ENCODE results near the gene IL24.
A peak's percentile ranks its signal among the peaks of the same experiment; 100 is the strongest.

IL24 gene

DNA sequence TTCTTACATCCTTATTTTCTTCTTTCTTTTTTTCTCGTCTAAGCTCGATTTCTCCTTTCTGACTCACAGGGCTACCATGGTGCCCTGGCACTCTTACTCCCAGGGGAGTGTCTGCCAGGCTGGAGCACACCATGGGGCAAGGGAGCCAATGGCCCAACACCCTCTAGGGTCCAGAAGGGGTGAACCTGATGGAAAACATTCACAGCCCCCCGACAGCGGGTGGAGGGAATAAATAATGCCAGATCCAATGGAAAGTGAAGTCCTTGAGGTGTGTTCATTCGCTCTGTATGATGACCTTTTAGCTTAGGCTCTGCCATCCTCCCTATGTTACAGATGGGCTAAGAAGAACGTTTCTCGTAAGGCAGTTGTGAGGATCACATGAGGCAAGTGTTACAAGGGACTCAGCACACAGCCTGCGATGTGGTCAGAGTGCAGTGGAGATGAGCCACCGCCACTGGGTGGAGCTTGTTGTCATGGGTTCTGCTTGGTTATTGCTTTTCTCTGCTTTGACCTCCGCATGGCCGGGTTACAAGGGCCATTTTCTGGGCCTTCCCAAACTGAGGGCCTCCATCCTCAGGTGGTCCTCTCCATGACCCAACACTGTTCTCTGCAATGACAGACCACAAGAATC is 28.0 kb downstream of the IL24 start:
- DNase-seq (ENCODE audit: low spot score): peak; percentile 46

DNA sequence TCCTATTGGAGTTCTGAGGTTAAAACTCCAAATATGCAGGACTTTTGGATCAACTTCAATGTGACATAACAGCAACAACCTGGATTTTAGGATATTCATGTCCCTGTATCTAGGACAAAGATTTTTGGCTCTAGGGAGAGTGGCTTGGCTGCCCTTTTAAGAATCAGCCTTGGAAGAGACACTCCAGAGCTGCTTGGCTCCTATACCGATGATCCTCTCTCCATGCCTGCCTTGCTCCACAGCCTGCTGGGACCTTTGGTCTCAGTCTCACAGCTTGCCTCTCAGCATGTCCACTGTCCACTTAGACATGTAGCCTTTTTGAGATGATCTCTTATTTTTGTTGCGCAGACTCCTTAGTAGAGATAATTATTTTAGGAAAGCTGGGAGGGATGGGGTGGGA is 29.0 kb downstream of the IL24 start:
- no peak for DNase-seq (ENCODE audit: low spot score)

DNA sequence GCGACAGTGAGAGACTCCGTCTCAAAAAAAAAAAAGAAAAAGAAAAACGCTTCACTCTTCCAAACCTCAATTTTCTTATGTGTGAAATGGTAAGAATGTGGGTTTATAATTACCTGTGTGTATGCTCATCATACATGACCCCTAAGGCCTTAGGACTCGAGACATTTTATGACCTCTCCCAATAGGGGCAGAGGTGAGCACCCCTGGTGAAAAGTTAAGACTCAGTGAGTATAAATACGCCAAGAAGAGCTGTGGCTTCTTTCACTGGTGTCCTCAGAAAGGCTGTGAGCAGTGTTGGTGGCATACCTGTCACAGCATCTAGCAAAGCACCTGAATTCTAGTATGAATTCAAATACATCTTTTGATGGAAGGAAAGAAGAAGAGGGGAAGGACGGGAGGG is 32.3 kb downstream of the IL24 start:
- no peak for DNase-seq (ENCODE audit: low spot score)

DNA sequence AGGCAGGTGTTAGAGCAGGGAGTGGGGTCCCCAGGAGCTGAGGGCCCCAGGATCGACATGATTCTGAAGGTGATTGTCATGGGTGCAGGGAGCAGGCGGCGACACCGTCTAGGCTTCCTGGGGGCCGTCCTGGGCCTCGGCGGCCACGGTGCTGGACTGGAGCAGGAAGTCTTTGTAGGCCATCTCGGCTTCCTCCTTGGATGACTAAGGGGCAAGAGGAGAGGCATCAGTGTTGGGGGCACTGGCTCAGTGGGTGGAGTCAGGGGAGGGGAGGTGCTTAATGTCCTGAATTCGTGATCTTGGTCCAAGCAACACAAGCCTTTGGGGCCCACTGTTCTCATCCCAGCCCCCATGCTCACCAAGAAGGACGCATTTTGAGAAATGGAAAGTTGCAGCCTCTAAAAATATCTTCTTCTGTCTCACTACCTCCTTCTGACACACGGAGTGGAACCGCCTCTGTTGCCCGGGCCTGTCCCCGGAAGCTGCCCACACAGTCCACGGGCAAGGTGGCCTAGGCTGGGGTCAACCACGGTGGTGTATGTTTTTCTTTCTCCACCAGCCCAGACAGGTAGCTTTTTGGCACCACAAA is 33.1 kb downstream of the IL24 start:
- DNase-seq (ENCODE audit: low spot score): peak; percentile 43

DNA sequence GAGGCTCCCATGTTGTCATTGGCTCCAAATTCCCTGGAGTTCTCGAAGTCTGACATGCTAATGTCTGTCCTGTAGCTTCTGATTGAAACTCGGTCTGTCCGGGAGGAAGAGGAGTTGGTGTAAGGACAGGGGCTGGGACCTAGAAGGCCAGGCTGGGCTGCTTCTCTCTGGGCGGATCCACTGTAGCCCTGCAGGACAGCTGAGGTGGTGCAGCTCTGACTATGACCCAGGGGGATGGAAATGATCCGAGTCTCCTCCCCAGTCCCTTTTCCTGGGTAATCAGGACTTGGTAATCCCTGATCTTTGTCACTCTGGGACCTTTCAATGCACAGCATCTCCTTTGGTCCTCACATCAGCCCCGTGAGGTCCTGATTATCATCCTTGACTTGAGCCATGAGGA is 34.5 kb downstream of the IL24 start:
- no peak for DNase-seq (ENCODE audit: low spot score)

DNA sequence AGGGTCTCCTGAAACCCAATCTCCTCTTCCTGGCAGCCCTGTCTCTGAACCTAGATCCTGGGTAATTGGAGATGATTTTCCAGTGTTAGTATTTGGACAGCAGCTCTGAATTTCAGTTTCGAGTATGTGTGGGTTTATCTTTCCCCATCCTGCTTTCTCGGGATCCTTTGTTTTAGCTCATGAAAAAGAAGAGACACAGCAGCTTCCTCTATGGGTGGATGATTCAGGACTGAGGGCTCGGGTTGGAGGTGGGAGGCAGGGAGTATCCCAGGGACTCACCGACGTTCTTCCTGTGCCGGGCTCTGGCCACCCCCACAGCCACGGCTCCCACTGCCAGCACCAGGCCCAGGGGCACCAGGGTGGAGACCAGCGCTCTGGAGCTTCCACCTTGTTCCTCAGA is 34.9 kb downstream of the IL24 start:
- no peak for DNase-seq (ENCODE audit: low spot score)

DNA sequence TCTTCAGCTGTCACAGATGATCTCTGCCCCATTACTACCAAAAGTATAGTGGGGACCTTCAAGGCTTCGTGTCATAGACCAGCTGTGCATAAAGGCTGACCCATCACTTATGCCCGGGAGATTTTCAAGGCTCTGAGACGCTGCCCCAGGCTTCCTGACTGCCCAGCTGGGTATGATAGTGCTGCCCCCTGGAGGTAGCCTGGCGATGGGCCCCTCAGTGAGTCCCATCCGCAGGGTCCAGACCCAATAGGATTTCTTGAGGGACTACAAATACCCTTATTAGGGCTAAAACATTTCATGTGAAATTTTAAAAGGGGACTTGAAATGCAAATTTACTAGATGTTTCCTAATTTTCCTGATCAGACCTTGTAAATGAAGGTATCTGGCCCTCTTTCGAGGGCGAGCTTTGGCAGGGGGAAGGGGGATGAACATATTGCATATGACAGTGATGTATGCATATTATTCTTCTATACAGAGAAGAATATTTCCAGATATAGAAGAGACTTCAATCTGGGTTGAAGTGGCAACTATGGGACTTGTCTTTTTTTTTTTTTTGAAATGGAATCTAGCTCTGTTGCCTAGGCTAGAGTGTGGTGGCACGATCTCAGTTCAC is 36.2 kb downstream of the IL24 start:
- no peak for DNase-seq (ENCODE audit: low spot score)

DNA sequence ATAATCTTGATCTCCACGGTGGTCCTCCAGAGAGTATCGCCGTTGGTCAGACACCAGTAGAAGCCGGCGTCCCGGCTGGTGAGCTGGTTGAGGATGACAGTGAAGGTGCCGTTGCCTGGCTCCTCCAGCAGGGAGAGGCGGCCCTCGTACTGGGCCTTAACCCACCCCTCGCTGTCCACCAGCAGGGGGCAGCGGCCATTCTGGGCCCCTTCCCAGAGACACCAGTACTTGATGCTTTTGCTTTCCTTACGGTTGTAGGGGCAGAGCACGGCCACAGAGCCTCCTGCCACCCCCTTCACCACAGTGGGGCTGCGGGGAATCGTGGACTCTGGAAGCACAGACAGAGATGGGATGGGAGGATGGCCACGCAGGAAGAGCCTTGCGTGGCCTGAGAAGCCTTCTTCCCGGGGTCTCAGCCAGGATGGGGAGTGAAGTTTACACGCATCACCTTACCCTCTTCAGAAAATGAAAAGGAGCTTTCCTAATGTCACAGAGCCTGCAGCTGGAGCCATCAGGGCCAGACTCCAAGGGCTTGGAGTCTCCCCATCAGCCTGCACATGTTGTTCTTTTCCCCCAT is 38.3 kb downstream of the IL24 start:
- DNase-seq (ENCODE audit: low spot score): no peak

DNA sequence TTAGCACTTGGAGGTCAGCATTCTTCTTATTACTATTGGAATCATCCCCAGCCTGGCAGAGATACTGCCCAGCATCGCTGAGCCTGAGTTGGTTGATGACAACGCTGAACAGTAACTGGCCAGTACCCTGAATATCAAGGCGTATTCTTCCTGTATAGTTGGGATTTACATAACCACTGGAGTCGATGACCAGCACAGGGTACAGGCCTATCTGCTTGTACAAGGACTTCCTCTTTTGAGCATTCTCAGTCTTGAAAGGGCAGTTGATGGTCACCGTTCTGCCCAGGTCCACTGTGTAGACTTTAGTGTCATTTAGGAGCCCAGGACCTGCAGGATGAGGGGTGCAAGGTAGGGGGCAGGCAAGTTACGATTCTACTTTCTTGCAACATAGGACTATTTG is 40.2 kb downstream of the IL24 start:
- peak; percentile 15 for DNase-seq (ENCODE audit: low spot score)

DNA sequence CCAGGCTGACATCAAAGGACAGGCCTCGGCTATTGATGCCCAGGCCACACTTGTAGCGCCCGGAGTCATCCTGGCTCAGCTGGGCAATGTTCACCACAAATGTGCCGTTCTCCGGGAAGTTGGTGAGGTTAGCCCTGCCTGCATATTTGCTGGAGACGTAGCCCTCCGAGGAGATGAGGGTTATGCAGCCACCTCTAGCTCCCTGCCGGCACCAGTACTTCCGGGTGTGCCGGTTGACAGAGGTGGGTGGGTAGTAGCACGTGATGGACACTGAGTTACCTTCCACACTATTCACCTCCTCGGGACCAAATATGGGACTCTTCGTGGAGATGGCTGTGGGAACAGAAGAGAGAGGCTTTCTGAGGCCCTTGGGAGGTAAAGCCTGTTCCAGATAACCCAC is 41.9 kb downstream of the IL24 start:
- no peak for DNase-seq (ENCODE audit: low spot score)

DNA sequence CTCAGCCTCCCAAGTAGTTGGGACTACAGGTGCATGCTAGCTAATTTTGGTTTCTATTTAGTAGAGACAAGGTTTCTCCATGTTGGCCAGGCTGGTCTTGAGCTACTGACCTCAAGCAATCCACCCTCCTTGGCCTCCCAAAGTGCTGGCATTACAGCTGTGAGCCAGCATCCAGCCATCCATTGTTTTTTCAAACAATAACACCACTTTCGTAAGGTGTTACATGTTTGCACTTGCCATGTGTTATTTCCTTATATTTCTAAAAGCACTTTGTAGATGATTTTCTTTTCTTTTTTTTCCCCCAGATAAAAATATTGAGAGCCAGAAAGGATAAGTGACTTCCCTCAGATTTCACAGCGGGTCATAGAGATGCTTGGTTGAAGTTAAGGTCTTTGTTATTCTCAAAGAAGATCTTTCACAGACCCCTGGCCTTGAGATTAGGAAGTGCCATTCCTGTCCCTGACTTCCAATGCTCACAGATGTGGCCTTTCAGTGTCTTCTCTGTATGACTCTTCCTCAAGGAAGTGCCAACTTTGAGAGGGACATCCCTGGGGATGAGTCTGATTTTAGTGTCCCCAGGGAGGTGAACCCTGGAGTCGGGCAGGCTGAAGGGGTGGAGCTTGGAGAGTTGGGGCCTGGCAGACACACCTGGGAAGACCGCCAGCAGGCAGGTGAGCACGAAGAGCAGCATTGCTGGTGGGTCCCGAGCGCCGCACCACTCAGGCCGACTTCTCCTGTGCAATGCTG is 42.8 kb downstream of the IL24 start:
- DNase-seq (ENCODE audit: low spot score): no peak

DNA sequence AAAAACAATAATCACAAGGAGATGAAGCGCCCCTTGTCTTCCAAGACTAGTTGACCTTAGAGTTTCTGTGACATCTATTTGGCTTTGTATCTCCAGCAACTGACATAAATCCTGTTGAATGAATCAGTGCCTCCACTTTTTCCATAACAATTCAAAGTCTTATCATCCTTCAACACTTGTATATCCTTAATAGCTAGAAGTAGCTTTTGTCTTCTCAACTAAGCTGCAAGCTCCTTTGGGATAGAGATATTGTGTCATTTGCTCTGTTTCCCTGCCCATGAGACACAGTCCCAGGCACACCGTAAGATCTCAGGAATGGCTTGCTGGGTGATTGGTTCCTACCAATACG is 43.3 kb downstream of the IL24 start:
- DNase-seq (ENCODE audit: low spot score): no peak

DNA sequence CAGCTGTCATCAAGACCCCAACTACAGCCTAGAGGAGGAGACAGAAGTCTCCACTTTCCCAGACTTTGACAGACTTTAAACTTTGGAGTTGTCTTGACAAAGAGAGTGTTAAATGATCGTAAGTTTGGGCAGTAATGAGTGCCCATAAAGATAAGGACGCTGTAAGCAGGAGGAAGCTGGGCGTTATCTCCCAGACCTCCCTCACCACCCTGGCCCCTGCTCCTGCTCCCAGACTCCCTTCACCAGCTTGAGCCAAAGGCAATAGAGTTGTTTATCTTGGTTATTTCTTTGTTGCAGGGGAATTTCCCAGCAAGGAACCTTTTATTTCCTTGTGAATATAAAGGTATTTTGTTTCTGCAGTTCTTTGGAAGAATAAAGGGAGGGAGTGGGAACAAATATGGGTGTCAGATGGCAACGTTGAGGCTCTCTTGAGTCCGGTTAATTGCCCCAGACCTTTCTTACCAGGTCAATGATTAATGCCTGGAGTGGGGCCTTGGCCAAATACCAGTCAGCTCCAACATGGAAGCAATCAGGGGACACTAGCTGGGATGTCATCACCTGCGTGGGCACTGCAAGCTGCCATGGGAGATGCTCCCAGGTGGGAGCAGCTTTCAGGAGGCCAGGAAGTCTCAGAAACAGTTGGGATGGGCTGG is 44.6 kb downstream of the IL24 start:
- no peak for DNase-seq (ENCODE audit: low spot score)

DNA sequence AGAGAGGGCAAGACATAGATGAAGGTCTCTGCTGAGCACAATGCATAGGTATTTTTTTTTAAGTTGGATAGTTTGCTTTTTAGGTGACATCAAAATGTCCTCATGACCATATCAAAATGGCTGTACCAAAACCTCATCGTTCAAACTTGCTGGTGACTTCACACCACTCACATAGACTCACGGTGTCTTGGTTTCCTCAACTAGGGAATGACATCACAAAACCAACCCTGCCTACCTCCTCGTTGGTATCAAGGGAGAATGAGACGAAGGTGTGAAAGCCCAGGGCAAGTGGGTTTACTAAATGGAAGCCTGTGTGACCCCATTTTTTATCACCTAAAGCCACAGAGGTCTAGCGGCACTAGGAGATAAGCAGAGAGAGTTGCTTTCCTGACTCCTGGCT is 47.5 kb downstream of the IL24 start:
- DNase-seq (ENCODE audit: low spot score): no peak

DNA sequence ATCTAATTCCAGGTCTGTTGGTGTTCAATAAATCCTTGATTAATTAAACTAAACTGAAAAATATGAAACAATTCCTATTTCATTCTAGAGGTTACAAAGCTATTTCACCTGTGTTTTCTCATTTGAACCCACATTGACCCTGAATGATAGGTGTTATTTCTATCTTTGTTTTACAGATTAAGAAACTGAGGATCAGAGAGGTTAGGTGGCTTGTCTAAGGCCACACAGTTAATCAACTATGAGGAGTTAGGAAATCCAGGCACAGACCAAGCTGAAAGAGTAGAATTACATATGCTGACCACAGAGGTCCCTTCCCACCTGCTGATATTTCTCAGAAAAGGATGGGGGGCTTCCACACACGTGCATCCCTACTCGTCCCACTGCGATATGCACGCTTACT is 48.5 kb downstream of the IL24 start:
- DNase-seq (ENCODE audit: low spot score): no peak

DNA sequence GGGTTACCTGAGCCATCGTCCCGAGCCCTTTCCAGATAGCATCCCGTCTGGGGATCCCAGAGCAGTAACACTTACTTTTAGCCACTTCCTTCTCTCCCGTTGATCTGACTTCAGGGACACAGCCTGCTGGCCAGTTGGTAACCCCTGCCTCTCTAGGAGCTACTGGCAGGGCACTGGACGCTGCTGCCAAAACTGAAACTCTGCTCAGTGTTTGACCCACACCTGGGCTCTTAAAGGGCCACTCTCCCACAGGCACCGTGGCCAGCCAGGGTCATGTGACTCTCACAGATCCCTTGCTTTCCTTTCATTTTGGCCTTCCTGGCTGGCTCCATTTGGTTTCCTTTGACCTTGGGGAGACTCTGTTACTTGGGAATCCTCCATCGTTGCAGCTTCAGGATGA is 49.0 kb downstream of the IL24 start, which contains the start of gene PIGR:
Gene PIGR, minus strand, starts transcription at position 206 of the 400 bp plus-strand sequence. CDS start 5,935 bp downstream, outside the sequence.
- DNase-seq (ENCODE audit: low spot score): no peak

DNA sequence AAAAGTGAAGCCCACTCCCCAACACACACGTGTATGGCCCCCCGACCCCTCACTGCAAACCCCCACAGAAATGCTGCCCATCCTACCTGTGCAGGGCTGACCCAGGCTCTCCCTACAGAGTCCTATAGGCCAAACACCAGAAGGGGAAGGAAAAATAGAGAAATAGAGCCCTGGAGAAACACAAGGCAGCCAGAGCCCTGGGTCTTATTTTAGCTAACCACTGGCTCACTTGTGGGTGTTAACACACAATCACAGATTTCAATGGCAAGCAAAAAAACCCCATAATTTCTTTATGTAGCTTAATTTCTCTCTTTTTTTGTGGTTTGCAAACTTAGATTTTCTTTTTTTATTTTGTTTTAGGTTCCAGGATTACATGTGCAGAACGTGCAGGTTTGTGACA is 50.0 kb downstream of the IL24 start:
- peak; percentile 15 for DNase-seq (ENCODE audit: low spot score)

DNA sequence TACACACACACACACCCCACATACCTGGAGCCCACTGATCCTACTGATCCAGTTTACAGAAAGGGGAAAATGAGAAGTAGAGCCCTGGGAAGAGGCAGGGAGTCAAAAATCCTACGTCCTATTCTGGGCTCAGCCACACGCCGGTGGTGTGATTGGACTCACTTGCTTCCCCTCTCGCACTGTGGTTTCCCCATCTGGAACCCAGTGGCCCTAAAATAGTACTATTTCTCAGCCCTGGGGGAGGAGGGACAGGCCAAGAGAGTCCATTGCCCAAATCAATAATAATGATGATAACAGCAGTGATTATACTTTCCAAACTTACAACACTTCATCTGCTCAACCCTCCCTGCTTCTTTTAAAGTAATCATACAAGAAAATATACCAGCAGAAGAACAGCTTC is 52.0 kb downstream of the IL24 start:
- DNase-seq (ENCODE audit: low spot score): peak; percentile 53

DNA sequence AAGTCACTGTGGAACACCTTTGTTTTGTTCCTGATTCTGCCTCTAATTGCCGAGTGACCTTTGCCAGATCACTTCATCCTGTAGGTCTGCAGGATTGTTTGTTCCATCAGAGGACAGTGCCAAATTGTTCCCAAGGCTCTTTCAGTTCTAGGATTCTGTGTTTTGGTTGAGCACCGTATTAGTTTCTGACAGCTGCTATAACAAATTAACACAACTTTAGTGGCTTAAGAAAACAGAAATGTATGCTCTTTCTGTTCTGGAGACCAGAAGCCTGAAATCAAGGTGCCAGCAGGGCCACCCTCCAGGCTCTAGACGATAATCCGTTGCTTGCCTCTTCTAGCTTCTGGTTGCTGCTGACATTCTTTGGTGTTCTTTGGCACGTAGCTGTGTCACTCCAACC is 52.4 kb downstream of the IL24 start:
- DNase-seq (ENCODE audit: low spot score): no peak

DNA sequence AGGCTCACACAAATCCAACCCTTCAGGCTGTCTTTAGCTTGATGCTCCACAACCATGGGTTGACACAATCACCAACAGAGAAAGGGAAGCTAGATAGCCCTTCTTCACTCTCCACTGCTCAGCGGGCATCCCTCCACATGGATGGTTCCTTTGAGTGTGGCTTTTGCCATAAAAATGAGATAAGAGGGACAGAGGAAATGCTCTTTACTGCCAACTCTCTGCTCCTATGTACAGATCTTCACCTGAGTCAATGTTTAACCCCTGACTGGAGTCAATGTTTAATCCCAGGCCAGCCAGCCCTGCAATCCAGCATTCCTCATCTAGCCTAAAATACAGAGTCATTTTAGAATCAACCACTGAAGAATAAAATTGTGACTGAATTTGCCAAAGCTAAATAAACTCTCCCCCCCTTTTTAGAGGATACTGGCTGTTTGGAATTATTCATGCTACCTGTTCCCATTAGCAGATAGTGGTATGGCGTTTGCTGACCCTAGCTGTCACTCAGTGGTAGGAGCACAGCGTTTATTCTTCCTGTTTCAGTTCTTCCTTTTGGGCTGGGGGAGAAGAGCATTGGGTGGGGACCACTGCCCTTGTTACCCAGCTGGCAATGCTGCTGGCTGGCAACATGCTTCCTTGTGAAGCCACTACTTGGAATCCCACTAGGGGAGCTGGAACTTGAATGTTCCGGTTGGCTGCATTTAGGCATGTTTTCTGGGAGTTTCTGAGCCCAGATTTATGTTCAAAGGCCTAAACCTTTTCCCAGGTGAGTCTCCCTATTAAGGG is 54.3 kb downstream of the IL24 start:
- DNase-seq (ENCODE audit: low spot score): no peak

DNA sequence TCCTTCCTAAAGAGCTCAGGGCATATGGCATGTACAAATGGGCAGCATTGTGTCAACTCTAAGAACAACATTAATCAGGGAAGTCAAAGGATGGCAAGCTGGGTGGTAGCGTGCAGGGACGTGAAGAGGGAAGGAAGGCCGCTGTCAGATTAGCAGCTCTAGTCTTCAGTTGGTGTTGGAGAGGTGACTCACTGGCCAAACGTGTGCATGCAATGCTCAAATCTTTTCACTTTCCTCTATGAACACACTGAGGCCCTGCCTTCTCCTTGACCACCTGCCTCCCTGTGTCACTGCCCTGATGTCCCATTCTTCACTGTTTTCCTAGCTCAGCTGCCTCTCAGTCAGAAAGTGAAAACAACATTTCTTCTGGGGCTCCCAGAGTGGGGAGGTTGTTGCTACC is 54.9 kb downstream of the IL24 start:
- no peak for DNase-seq (ENCODE audit: low spot score)

DNA sequence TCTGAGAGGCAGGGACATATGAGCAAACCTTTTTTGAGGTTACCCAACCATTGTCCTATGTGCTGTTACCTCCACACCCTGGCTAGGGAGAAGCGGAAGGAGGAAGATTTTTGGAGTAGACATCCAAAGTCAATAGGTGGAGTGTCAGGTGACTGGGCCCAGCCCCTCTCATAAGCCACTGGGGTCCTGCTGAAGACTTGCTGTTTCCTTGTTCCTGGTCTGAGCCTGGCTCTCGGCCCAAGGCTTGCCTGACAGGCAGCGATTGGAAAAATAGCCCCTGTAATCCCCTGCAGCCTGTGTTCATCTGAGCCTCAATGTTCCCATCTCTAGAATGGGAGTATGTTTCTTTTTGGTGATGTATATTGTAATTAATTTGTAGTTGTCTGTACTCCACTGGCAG is 55.9 kb downstream of the IL24 start:
- no peak for DNase-seq (ENCODE audit: low spot score)

Measured in Ammon's horn (tissue), 1 donor.